MCF 10A (cell line): Measurements from ENCODE around the gene SART3. TPM values are rescaled to one million over a fixed set of nuclear protein-coding genes. Genes with fewer than 3 reads are reported as not detected.

Source experiments
- BruUV-seq: library from RNA; stranded (reverse); fragments of 400-500 nt; replicated peaks from 2 replicates; lab custom pipeline; 2021; lab: Mats Ljungman, UMichigan
- CTCF ChIA-PET: fragments of 300-600 bp; sonication (Branson Sonifier 250); formaldehyde crosslinking; extraction: SDS; loops from one replicate; lab custom pipeline; 2021; ENCODE audit warnings: antibody characterized with exemption, inconsistent platforms; lab: Yijun Ruan, JAX
- POLR2A ChIA-PET: fragments of 300-600, 350-650 bp; sonication (Branson Sonifier 250); formaldehyde crosslinking; extraction: SDS; loops from one replicate; lab custom pipeline; 2020; ENCODE audit warnings: antibody characterized with exemption, inconsistent platforms; lab: Yijun Ruan, JAX
- DNase-seq: peaks from one replicate; pipeline ENCODE4 v3.0.0-alpha.2; 2018; ENCODE audit not compliant: unreplicated experiment
- H3K27ac Mint-ChIP-seq: one replicate; pipeline ENCODE4 v1.8.0; 2022; ENCODE audit warnings: mild to moderate bottlenecking, low read depth, mixed read lengths; ENCODE audit not compliant: unreplicated experiment
- H3K27me3 Mint-ChIP-seq: one replicate; pipeline ENCODE4 v1.8.0; 2022; ENCODE audit warnings: mixed read lengths; ENCODE audit not compliant: insufficient read depth, unreplicated experiment
- H3K36me3 Mint-ChIP-seq: one replicate; pipeline ENCODE4 v1.8.0; 2022; ENCODE audit warnings: mild to moderate bottlenecking, moderate library complexity, mixed read lengths; ENCODE audit not compliant: insufficient read depth, unreplicated experiment
- H3K4me1 Mint-ChIP-seq: one replicate; pipeline ENCODE4 v1.8.0; 2022; ENCODE audit warnings: mixed read lengths; ENCODE audit not compliant: insufficient read depth, unreplicated experiment
- H3K4me3 Mint-ChIP-seq: one replicate; pipeline ENCODE4 v1.8.0; 2022; ENCODE audit warnings: mild to moderate bottlenecking, moderate library complexity, mixed read lengths; ENCODE audit not compliant: unreplicated experiment
- H3K9me3 Mint-ChIP-seq: one replicate; pipeline ENCODE4 v1.8.0; 2022; ENCODE audit warnings: mixed read lengths; ENCODE audit not compliant: unreplicated experiment
- CTCF ChIP-seq: fragments of 200-600 bp; IDR thresholded peaks from one replicate; pipeline ENCODE4 v1.8.0; 2022; ENCODE audit warnings: antibody characterized with exemption, mild to moderate bottlenecking; ENCODE audit not compliant: unreplicated experiment
- intact Hi-C: fragments of 100-400 bp; cut with micrococcal nuclease; formaldehyde crosslinking; loops from 2 replicates; pipeline ENCODE4 v1.14.1; 2022
- total RNA-seq: library from RNA; stranded (reverse); gene quantifications from 2 replicates; pipeline ENCODE4 v1.2.3, GENCODE V29; 2022

Gene SART3
- total RNA-seq, 1 experiment from 2014 or later = 73.4 TPM

- Mint-ChIP-seq H3K27ac (no peak overlapping the region), H3K4me3 (no peak overlapping the region), H3K27me3 (peaks cover 11% of the 10 kb centered on the region), H3K4me1 (no peaks in the 10 kb centered on the region), H3K36me3 (no peaks in the 10 kb centered on the region), H3K9me3 (peaks cover 10% of the 10 kb centered on the region)
- ChIA-PET POLR2A (no interaction called here), CTCF (interaction anchor here (1.0 to 1.5 kb wide), 3 partner anchors 9 to 37 kb away, joined by 3 to 13 read pairs (median 4); no protein-coding TSS in a partner anchor)
- no peak for DNase-seq
- no TSS peak for BruUV-seq
- TF ChIP-seq CTCF = no peak
- intact Hi-C loops = no loop called here
These were observed 20.6 kb upstream of the SART3 start for GRCh38 chr12:108581311-108582227.

- no peak overlapping the region for H3K4me3 Mint-ChIP-seq
- no peaks in the 10 kb centered on the region for H3K4me1 Mint-ChIP-seq
- intact Hi-C loops = no loop called here
- no peaks in the 10 kb centered on the region for H3K36me3 Mint-ChIP-seq
- peaks cover 10% of the 10 kb centered on the region for H3K9me3 Mint-ChIP-seq
- H3K27ac Mint-ChIP-seq = no peak overlapping the region
- CTCF ChIA-PET = interaction anchor here (1.3 kb wide), 1 partner anchor 35 kb away, joined by 4 read pairs; no protein-coding TSS in a partner anchor
- DNase-seq = no peak
- no TSS peak for BruUV-seq
- POLR2A ChIA-PET = no interaction called here
- H3K27me3 Mint-ChIP-seq = peaks cover 11% of the 10 kb centered on the region
- no peak for TF ChIP-seq CTCF
These were observed 19.6 kb upstream of the SART3 start for GRCh38 chr12:108580531-108580930.

- H3K4me3 Mint-ChIP-seq = no peak overlapping the region
- peaks cover 13% of the 10 kb centered on the region for H3K27me3 Mint-ChIP-seq
- ChIA-PET POLR2A (no interaction called here), CTCF (interaction anchor here (1.1 to 1.5 kb wide), 2 partner anchors 8 to 39 kb away, joined by 3 read pairs; no protein-coding TSS in a partner anchor)
- H3K4me1 Mint-ChIP-seq = no peaks in the 10 kb centered on the region
- DNase-seq = no peak
- no peak overlapping the region for H3K27ac Mint-ChIP-seq
- TF ChIP-seq CTCF = no peak
- H3K9me3 Mint-ChIP-seq = peaks cover 10% of the 10 kb centered on the region
- no TSS peak for BruUV-seq
- no peaks in the 10 kb centered on the region for H3K36me3 Mint-ChIP-seq
- intact Hi-C loops = no loop called here
These were observed 17.8 kb upstream of the SART3 start for GRCh38 chr12:108578813-108579212.

GRCh38 chr12:108578264-108578663, 17.3 kb upstream of the SART3 start:
- H3K9me3 Mint-ChIP-seq = peaks cover 10% of the 10 kb centered on the region
- POLR2A ChIA-PET = no interaction called here
- no peak overlapping the region for H3K27ac Mint-ChIP-seq
- TF ChIP-seq CTCF = no peak
- CTCF ChIA-PET = no interaction called here
- no peak overlapping the region for H3K4me3 Mint-ChIP-seq
- no peaks in the 10 kb centered on the region for H3K4me1 Mint-ChIP-seq
- peaks cover 14% of the 10 kb centered on the region for H3K27me3 Mint-ChIP-seq
- intact Hi-C loops = no loop called here
- BruUV-seq = no TSS peak
- no peak for DNase-seq
- no peaks in the 10 kb centered on the region for H3K36me3 Mint-ChIP-seq
